ENCODE measurements around the gene RASA4B.
"Not testable (repeated sequence)": the region's sequence is repeated elsewhere in the genome, so short reads cannot be mapped to it uniquely, and the experiment has no call there.

RASA4B gene

DNA sequence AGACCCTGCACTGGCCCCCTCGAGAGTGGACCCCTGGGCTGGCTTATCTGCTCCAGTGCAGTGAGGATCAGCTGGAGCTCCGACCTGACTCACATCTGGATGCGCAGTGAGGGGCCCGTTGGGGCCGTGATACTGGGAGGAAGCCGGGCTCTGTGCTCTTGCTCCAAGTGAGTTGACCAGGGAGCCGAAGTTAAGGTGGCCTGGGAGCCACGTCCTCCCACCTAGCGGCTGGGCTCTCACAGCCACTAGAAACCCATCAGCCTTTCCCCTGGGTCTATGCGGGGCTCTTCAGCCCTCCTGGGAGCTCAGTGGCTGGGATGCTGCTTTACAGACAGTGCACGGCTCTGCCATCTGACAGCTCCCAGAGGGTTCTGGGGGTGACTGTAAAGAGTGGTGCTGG is 62.0 kb downstream of the RASA4B start:
- Histone ChIP-seq H3K36me3 (ENCODE audit: low read length) (no peaks in the 10 kb centered on the region), H4K20me1 (ENCODE audit: low read depth, low read length) (no peaks in the 10 kb centered on the region), H3K4me2 (ENCODE audit: low read depth, low read length, poor library complexity, severe bottlenecking) (no peak overlapping the region), H3K27me3 (ENCODE audit: low read length) (no peaks in the 10 kb centered on the region), H3K4me3 (ENCODE audit: insufficient read depth, low read length, poor library complexity, severe bottlenecking) (no peak overlapping the region), H2AFZ (ENCODE audit: low read depth, low read length, severe bottlenecking) (no peak overlapping the region), H3K27ac (ENCODE audit: low read depth, low read length) (no peak overlapping the region), H3K9me2 (replicated peaks; ENCODE audit: insufficient read depth, low read length) (no peaks in the 10 kb centered on the region), H3K9ac (ENCODE audit: low read length) (no peak overlapping the region), H3K9me3 (ENCODE audit: insufficient read depth, low read length) (no peaks in the 10 kb centered on the region), H3K79me2 (ENCODE audit: insufficient read depth, low read length) (no peaks in the 10 kb centered on the region), H3F3A (ENCODE audit: insufficient read depth) (peaks cover 5% of the 10 kb centered on the region; the same call in 1 of the 2 replicates)
- no peak for TF ChIP-seq EZH2phosphoT487 (conservative IDR thresholded peaks at IDR 0.05; ENCODE audit: low read length)

DNA sequence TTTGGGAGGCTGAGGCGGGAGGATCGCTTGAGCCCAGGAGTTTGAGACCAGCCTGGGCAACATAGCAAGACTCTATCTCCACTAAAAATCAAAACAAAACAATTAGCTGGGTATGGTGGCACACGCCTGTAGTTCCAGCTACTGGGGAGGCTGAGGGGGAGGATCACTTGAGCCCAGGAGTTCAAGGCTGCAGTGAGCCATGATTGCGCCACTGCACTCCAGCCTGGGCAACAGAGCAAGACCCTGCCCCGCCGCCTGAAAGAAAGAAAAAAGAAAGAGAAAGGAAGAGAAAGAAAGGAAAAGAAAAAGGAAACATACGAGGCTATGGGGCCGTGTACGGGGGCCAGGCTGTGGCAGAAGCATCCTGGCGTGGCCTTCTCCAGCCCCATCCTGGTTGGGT is 62.6 kb downstream of the RASA4B start:
- H3K36me3 ChIP-seq (ENCODE audit: low read length); H2AFZ ChIP-seq (ENCODE audit: low read depth, low read length, severe bottlenecking); H3K4me2 ChIP-seq (ENCODE audit: low read depth, low read length, poor library complexity, severe bottlenecking); H3F3A ChIP-seq (ENCODE audit: insufficient read depth); H3K4me3 ChIP-seq (ENCODE audit: insufficient read depth, low read length, poor library complexity, severe bottlenecking); H3K9me3 ChIP-seq (ENCODE audit: insufficient read depth, low read length); H4K20me1 ChIP-seq (ENCODE audit: low read depth, low read length); H3K27ac ChIP-seq (ENCODE audit: low read depth, low read length); H3K79me2 ChIP-seq (ENCODE audit: insufficient read depth, low read length); H3K27me3 ChIP-seq (ENCODE audit: low read length); H3K9ac ChIP-seq (ENCODE audit: low read length); H3K9me2 ChIP-seq (replicated peaks; ENCODE audit: insufficient read depth, low read length): not testable (repeated sequence)

DNA sequence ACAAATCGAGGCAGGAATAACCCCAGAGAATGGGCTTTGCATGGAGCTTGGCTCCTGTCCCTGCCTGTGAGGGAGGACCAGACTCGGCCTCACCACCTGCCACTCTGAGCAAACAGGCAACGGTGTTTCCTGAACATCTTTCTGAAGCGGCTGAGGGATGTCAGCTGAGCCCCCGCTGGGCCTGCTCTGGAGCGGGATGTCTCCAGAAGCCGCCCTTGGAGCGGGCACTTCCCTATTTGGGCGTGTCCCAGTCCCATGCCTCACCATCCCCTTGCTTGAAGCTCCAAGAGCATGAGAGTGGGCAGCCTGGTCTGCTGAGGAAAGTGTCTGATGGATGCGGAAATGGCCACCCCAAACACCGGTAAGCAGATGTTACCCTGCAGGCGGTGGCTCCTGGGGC is 63.1 kb downstream of the RASA4B start:
- TF ChIP-seq EZH2phosphoT487 (conservative IDR thresholded peaks at IDR 0.05; ENCODE audit: low read length) = no peak
- TF ChIP-seq, protein P1, sequence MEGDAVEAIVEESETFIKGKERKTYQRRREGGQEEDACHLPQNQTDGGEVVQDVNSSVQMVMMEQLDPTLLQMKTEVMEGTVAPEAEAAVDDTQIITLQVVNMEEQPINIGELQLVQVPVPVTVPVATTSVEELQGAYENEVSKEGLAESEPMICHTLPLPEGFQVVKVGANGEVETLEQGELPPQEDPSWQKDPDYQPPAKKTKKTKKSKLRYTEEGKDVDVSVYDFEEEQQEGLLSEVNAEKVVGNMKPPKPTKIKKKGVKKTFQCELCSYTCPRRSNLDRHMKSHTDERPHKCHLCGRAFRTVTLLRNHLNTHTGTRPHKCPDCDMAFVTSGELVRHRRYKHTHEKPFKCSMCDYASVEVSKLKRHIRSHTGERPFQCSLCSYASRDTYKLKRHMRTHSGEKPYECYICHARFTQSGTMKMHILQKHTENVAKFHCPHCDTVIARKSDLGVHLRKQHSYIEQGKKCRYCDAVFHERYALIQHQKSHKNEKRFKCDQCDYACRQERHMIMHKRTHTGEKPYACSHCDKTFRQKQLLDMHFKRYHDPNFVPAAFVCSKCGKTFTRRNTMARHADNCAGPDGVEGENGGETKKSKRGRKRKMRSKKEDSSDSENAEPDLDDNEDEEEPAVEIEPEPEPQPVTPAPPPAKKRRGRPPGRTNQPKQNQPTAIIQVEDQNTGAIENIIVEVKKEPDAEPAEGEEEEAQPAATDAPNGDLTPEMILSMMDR (IDR thresholded peaks at IDR 0.05; ENCODE audit: insufficient read depth, low read length, poor library complexity, severe bottlenecking) = no peak
- Histone ChIP-seq H3K36me3 (ENCODE audit: low read length) (no peaks in the 10 kb centered on the region), H3K9me3 (ENCODE audit: insufficient read depth, low read length) (no peaks in the 10 kb centered on the region), H2AFZ (ENCODE audit: low read depth, low read length, severe bottlenecking) (no peak overlapping the region), H3K9me2 (replicated peaks; ENCODE audit: insufficient read depth, low read length) (no peaks in the 10 kb centered on the region), H3K4me2 (ENCODE audit: low read depth, low read length, poor library complexity, severe bottlenecking) (no peak overlapping the region), H3K79me2 (ENCODE audit: insufficient read depth, low read length) (no peaks in the 10 kb centered on the region), H3K4me3 (ENCODE audit: insufficient read depth, low read length, poor library complexity, severe bottlenecking) (no peak overlapping the region), H3K9ac (ENCODE audit: low read length) (no peak overlapping the region), H3K27ac (ENCODE audit: low read depth, low read length) (no peak overlapping the region), H4K20me1 (ENCODE audit: low read depth, low read length) (no peaks in the 10 kb centered on the region), H3K27me3 (ENCODE audit: low read length) (no peaks in the 10 kb centered on the region), H3F3A (ENCODE audit: insufficient read depth) (peaks cover 5% of the 10 kb centered on the region; the same call in 1 of the 2 replicates)

DNA sequence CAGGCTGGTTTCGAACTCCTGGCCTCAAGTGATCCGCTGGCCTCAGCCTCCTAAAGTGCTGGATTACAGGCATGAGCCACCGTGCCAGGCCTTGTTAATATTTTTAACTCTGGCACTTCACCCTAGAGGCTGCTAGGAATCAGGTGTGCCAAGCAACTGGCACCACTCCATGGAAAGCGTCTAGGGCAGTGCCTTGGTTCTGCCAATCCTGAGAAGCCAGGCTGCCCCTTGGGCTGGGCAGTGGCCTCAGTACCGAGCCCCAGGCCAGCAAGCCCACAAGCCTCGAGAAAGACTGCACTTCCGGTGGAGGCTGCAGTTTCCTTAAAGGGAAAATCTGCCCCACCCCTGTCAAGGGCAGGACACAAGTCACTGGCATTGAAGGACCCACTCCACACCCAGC is 64.3 kb downstream of the RASA4B start:
- no peak overlapping the region for H3K4me3 ChIP-seq (ENCODE audit: insufficient read depth, low read length, poor library complexity, severe bottlenecking)
- H3F3A ChIP-seq (ENCODE audit: insufficient read depth) = peaks cover 5% of the 10 kb centered on the region; the same call in 1 of the 2 replicates
- TF ChIP-seq, protein P1 (IDR thresholded peaks at IDR 0.05; ENCODE audit: insufficient read depth, low read length, poor library complexity, severe bottlenecking) = no peak
- no peak for TF ChIP-seq EZH2phosphoT487 (conservative IDR thresholded peaks at IDR 0.05; ENCODE audit: low read length)
- no peaks in the 10 kb centered on the region for H3K9me2 ChIP-seq (replicated peaks; ENCODE audit: insufficient read depth, low read length)
- H3K27me3 ChIP-seq (ENCODE audit: low read length) = no peaks in the 10 kb centered on the region
- H3K27ac ChIP-seq (ENCODE audit: low read depth, low read length) = no peak overlapping the region
- no peaks in the 10 kb centered on the region for H3K36me3 ChIP-seq (ENCODE audit: low read length)
- no peak overlapping the region for H3K9ac ChIP-seq (ENCODE audit: low read length)
- no peaks in the 10 kb centered on the region for H4K20me1 ChIP-seq (ENCODE audit: low read depth, low read length)
- H3K4me2 ChIP-seq (ENCODE audit: low read depth, low read length, poor library complexity, severe bottlenecking) = no peak overlapping the region
- no peak overlapping the region for H2AFZ ChIP-seq (ENCODE audit: low read depth, low read length, severe bottlenecking)
- H3K79me2 ChIP-seq (ENCODE audit: insufficient read depth, low read length) = no peaks in the 10 kb centered on the region
- H3K9me3 ChIP-seq (ENCODE audit: insufficient read depth, low read length) = no peaks in the 10 kb centered on the region

Data from SU-DHL-6 (cell line).